ENCODE measurements around the gene IL1RL1.

DNA sequence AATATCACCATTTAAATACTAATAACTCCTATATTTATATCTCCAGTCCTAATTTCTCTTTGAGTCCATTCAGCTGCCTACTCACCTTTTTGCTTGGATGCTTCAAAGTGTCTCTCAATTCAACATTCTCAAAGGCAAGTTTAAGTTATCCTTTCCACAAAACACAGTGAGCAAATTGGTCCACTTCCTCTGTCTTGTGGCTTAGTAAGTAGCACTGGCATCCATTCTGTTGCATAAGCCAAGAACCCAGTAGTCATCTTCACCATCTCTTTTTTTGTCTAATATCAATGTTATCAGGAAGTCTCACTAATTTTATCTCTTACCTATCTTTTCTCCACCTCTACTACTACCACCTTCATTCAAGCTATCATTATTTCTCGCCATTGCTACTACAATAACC, 27.4 kb upstream of the IL1RL1 start:
- TF ChIP-seq POLR2A (IDR thresholded peaks at IDR 0.05): no peak
- TF ChIP-seq, protein P1, sequence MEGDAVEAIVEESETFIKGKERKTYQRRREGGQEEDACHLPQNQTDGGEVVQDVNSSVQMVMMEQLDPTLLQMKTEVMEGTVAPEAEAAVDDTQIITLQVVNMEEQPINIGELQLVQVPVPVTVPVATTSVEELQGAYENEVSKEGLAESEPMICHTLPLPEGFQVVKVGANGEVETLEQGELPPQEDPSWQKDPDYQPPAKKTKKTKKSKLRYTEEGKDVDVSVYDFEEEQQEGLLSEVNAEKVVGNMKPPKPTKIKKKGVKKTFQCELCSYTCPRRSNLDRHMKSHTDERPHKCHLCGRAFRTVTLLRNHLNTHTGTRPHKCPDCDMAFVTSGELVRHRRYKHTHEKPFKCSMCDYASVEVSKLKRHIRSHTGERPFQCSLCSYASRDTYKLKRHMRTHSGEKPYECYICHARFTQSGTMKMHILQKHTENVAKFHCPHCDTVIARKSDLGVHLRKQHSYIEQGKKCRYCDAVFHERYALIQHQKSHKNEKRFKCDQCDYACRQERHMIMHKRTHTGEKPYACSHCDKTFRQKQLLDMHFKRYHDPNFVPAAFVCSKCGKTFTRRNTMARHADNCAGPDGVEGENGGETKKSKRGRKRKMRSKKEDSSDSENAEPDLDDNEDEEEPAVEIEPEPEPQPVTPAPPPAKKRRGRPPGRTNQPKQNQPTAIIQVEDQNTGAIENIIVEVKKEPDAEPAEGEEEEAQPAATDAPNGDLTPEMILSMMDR (IDR thresholded peaks at IDR 0.05): no peak

Data from sigmoid colon (tissue), 3 donors.